ENCODE data around the gene SRGAP1.
"Not testable (repeated sequence)": the region's sequence is repeated elsewhere in the genome, so short reads cannot be mapped to it uniquely, and the experiment has no call there.

SRGAP1 gene

GRCh38 chr12:64195841-64196240 lies 351.3 kb downstream of the SRGAP1 start:
- H2BK12ac ChIP-seq (ENCODE audit: low read length); H3K23ac ChIP-seq (ENCODE audit: low read depth, low read length, poor library complexity); H3K27me3 ChIP-seq (ENCODE audit: control insufficient read depth in 3 of 3, insufficient read depth in 3 of 3, low read depth in 1 of 3, low read length in 3 of 3); H4K8ac ChIP-seq (ENCODE audit: low read depth, low read length); H2BK120ac ChIP-seq (ENCODE audit: low read depth, low read length); H2AFZ ChIP-seq (ENCODE audit: low read length); DNase-seq (ENCODE audit: low spot score); H3K36me3 ChIP-seq (replicated peaks in 1 of 2; ENCODE audit: control insufficient read depth in 2 of 2, insufficient read depth in 2 of 2, low read length in 2 of 2); H3K4me1 ChIP-seq (ENCODE audit: control insufficient read depth in 2 of 2, insufficient read depth in 1 of 2, low read depth in 1 of 2, low read length in 2 of 2); H3K27ac ChIP-seq (replicated peaks; ENCODE audit: low read length); H2BK15ac ChIP-seq (ENCODE audit: low read length); H3K4me2 ChIP-seq (ENCODE audit: insufficient read depth, low read length, poor library complexity, severe bottlenecking); H2AK5ac ChIP-seq (ENCODE audit: low read depth, low read length); H3K4ac ChIP-seq (ENCODE audit: low read length); H3K14ac ChIP-seq (ENCODE audit: low read length); H3K18ac ChIP-seq (ENCODE audit: low read length); H3K9me3 ChIP-seq (replicated peaks in 1 of 2; ENCODE audit: control insufficient read depth in 2 of 2, insufficient read depth in 1 of 2, low read depth in 1 of 2, low read length in 2 of 2); H4K91ac ChIP-seq (ENCODE audit: low read depth, low read length, poor library complexity); H2BK5ac ChIP-seq (ENCODE audit: low read length); H3K79me1 ChIP-seq (ENCODE audit: low read depth, low read length); H3K9ac ChIP-seq (ENCODE audit: low read depth, low read length, poor library complexity); H3K4me3 ChIP-seq (ENCODE audit: low read length in 2 of 2): not testable (repeated sequence)
- WGBS, 2 donors (ENCODE audit: extremely low coverage in 2 of 2, insufficient read length in 2 of 2, insufficient replicate concordance in 1 of 2) = no CpG with 5 or more reads among the region's 15 CpGs

GRCh38 chr12:64203036-64203435 lies 358.5 kb downstream of the SRGAP1 start:
- Histone ChIP-seq H2BK5ac (ENCODE audit: low read length) (no peak overlapping the region), H3K27me3 (ENCODE audit: control insufficient read depth in 3 of 3, insufficient read depth in 3 of 3, low read depth in 1 of 3, low read length in 3 of 3) (no peaks in the 10 kb centered on the region)

GRCh38 chr12:64203775-64204174 lies 359.3 kb downstream of the SRGAP1 start:
- no peaks in the 10 kb centered on the region for H3K27me3 ChIP-seq (ENCODE audit: control insufficient read depth in 3 of 3, insufficient read depth in 3 of 3, low read depth in 1 of 3, low read length in 3 of 3)
- no peak overlapping the region for H2BK12ac ChIP-seq (ENCODE audit: low read length)
- H3K23ac ChIP-seq (ENCODE audit: low read depth, low read length, poor library complexity) = no peak overlapping the region
- H2AFZ ChIP-seq (ENCODE audit: low read length) = no peak overlapping the region
- WGBS, 2 donors (ENCODE audit: extremely low coverage in 2 of 2, insufficient read length in 2 of 2, insufficient replicate concordance in 1 of 2) = no CpG with 5 or more reads among the region's 7 CpGs
- H2BK15ac ChIP-seq (ENCODE audit: low read length) = no peak overlapping the region
- no peaks in the 10 kb centered on the region for H3K36me3 ChIP-seq (replicated peaks in 1 of 2; ENCODE audit: control insufficient read depth in 2 of 2, insufficient read depth in 2 of 2, low read length in 2 of 2)
- H4K8ac ChIP-seq (ENCODE audit: low read depth, low read length) = no peak overlapping the region
- no peak overlapping the region for H2AK5ac ChIP-seq (ENCODE audit: low read depth, low read length)
- H3K9me3 ChIP-seq (replicated peaks in 1 of 2; ENCODE audit: control insufficient read depth in 2 of 2, insufficient read depth in 1 of 2, low read depth in 1 of 2, low read length in 2 of 2) = no peaks in the 10 kb centered on the region
- H3K4ac ChIP-seq (ENCODE audit: low read length) = no peak overlapping the region
- H4K91ac ChIP-seq (ENCODE audit: low read depth, low read length, poor library complexity) = no peak overlapping the region
- H3K4me2 ChIP-seq (ENCODE audit: insufficient read depth, low read length, poor library complexity, severe bottlenecking) = no peak overlapping the region
- H3K18ac ChIP-seq (ENCODE audit: low read length) = no peak overlapping the region
- no peak overlapping the region for H2BK120ac ChIP-seq (ENCODE audit: low read depth, low read length)
- H3K14ac ChIP-seq (ENCODE audit: low read length) = no peak overlapping the region
- no peak overlapping the region for H3K27ac ChIP-seq (replicated peaks; ENCODE audit: low read length)
- no peak overlapping the region for H3K9ac ChIP-seq (ENCODE audit: low read depth, low read length, poor library complexity)
- H3K4me3 ChIP-seq (ENCODE audit: low read length in 2 of 2) = no peak overlapping the region
- H3K4me1 ChIP-seq (ENCODE audit: control insufficient read depth in 2 of 2, insufficient read depth in 1 of 2, low read depth in 1 of 2, low read length in 2 of 2) = no peaks in the 10 kb centered on the region
- DNase-seq (ENCODE audit: low spot score) = no peak
- H2BK5ac ChIP-seq (ENCODE audit: low read length) = no peak overlapping the region
- H3K79me1 ChIP-seq (ENCODE audit: low read depth, low read length) = no peaks in the 10 kb centered on the region

More at GRCh38 chr12:64203036-64203435, 358.5 kb downstream of the SRGAP1 start:
- Histone ChIP-seq H2BK12ac (ENCODE audit: low read length) (no peak overlapping the region), H3K36me3 (replicated peaks in 1 of 2; ENCODE audit: control insufficient read depth in 2 of 2, insufficient read depth in 2 of 2, low read length in 2 of 2) (no peaks in the 10 kb centered on the region), H3K4me1 (ENCODE audit: control insufficient read depth in 2 of 2, insufficient read depth in 1 of 2, low read depth in 1 of 2, low read length in 2 of 2) (no peaks in the 10 kb centered on the region), H2AK5ac (ENCODE audit: low read depth, low read length) (no peak overlapping the region), H3K9me3 (replicated peaks in 1 of 2; ENCODE audit: control insufficient read depth in 2 of 2, insufficient read depth in 1 of 2, low read depth in 1 of 2, low read length in 2 of 2) (no peaks in the 10 kb centered on the region), H3K4me2 (ENCODE audit: insufficient read depth, low read length, poor library complexity, severe bottlenecking) (no peak overlapping the region), H3K4me3 (ENCODE audit: low read length in 2 of 2) (no peak overlapping the region), H3K27ac (replicated peaks; ENCODE audit: low read length) (no peak overlapping the region), H3K14ac (ENCODE audit: low read length) (no peak overlapping the region), H4K8ac (ENCODE audit: low read depth, low read length) (no peak overlapping the region), H3K18ac (ENCODE audit: low read length) (no peak overlapping the region), H3K23ac (ENCODE audit: low read depth, low read length, poor library complexity) (no peak overlapping the region), H3K9ac (ENCODE audit: low read depth, low read length, poor library complexity) (no peak overlapping the region), H3K79me1 (ENCODE audit: low read depth, low read length) (no peaks in the 10 kb centered on the region), H2AFZ (ENCODE audit: low read length) (no peak overlapping the region), H2BK15ac (ENCODE audit: low read length) (no peak overlapping the region), H2BK120ac (ENCODE audit: low read depth, low read length) (no peak overlapping the region), H3K4ac (ENCODE audit: low read length) (no peak overlapping the region), H4K91ac (ENCODE audit: low read depth, low read length, poor library complexity) (no peak overlapping the region)
- no peak for DNase-seq (ENCODE audit: low spot score)
- no CpG with 5 or more reads among the region's 5 CpGs for WGBS, 2 donors (ENCODE audit: extremely low coverage in 2 of 2, insufficient read length in 2 of 2, insufficient replicate concordance in 1 of 2)

GRCh38 chr12:64205542-64205941 lies 361.0 kb downstream of the SRGAP1 start:
- Histone ChIP-seq H2AFZ (ENCODE audit: low read length) (no peak overlapping the region), H3K9me3 (replicated peaks in 1 of 2; ENCODE audit: control insufficient read depth in 2 of 2, insufficient read depth in 1 of 2, low read depth in 1 of 2, low read length in 2 of 2) (no peaks in the 10 kb centered on the region), H3K9ac (ENCODE audit: low read depth, low read length, poor library complexity) (no peak overlapping the region), H4K8ac (ENCODE audit: low read depth, low read length) (no peak overlapping the region), H2BK15ac (ENCODE audit: low read length) (no peak overlapping the region), H3K23ac (ENCODE audit: low read depth, low read length, poor library complexity) (no peak overlapping the region), H3K4ac (ENCODE audit: low read length) (no peak overlapping the region), H3K36me3 (replicated peaks in 1 of 2; ENCODE audit: control insufficient read depth in 2 of 2, insufficient read depth in 2 of 2, low read length in 2 of 2) (no peaks in the 10 kb centered on the region), H2BK12ac (ENCODE audit: low read length) (no peak overlapping the region), H3K79me1 (ENCODE audit: low read depth, low read length) (no peaks in the 10 kb centered on the region), H2BK5ac (ENCODE audit: low read length) (no peak overlapping the region), H3K4me3 (ENCODE audit: low read length in 2 of 2) (no peak overlapping the region), H3K27ac (replicated peaks; ENCODE audit: low read length) (no peak overlapping the region), H3K27me3 (ENCODE audit: control insufficient read depth in 3 of 3, insufficient read depth in 3 of 3, low read depth in 1 of 3, low read length in 3 of 3) (no peaks in the 10 kb centered on the region), H3K18ac (ENCODE audit: low read length) (no peak overlapping the region), H2BK120ac (ENCODE audit: low read depth, low read length) (no peak overlapping the region), H3K14ac (ENCODE audit: low read length) (no peak overlapping the region), H4K91ac (ENCODE audit: low read depth, low read length, poor library complexity) (no peak overlapping the region), H3K4me1 (ENCODE audit: control insufficient read depth in 2 of 2, insufficient read depth in 1 of 2, low read depth in 1 of 2, low read length in 2 of 2) (no peaks in the 10 kb centered on the region), H2AK5ac (ENCODE audit: low read depth, low read length) (no peak overlapping the region), H3K4me2 (ENCODE audit: insufficient read depth, low read length, poor library complexity, severe bottlenecking) (no peak overlapping the region)
- DNase-seq (ENCODE audit: low spot score) = no peak
- WGBS, 2 donors (ENCODE audit: extremely low coverage in 2 of 2, insufficient read length in 2 of 2, insufficient replicate concordance in 1 of 2) = no CpG with 5 or more reads among the region's 2 CpGs

Data from neuronal stem cell (in vitro differentiated cells).